Right lobe of liver (tissue), 6 donors: ENCODE measurements around the gene GLCE. TPM values are rescaled to one million over a fixed set of nuclear protein-coding genes. Genes with fewer than 3 reads are reported as not detected.

ENCODE experiments used
- ATAC-seq, 4 donors: fragments of 200-7000 bp; cut with Tn5 transposase; one replicate each; pipeline ENCODE4 v1.9.1; 2020; ENCODE audit warnings: mild to moderate bottlenecking in 4 of 4, moderate library complexity in 4 of 4
- DNase-seq, 3 donors: peaks; one replicate each; pipeline ENCODE4 v3.0.0-alpha.2; 2020
- H3K27ac ChIP-seq, 3 donors: fragments of 200-600 bp; one replicate each; pipeline ENCODE4 v1.8.0; 2022
- H3K27me3 ChIP-seq, 2 donors: fragments of 200-600 bp; one replicate each; pipeline ENCODE4 v1.8.0; 2022
- H3K36me3 ChIP-seq, 4 donors: fragments of 200-600 bp; sonication (generic) in 1 of 4; one replicate each; pipeline versions ENCODE4 v1.5.1 to v1.8.0; 2017 to 2022; ENCODE audit warnings: control low read depth in 1 of 4
- H3K4me1 ChIP-seq, 4 donors: fragments of 200-600 bp; sonication (generic) in 1 of 4; one replicate each; pipeline versions ENCODE4 v1.5.1 to v1.8.0; 2017 to 2022; ENCODE audit warnings: control low read depth in 1 of 4
- H3K4me3 ChIP-seq, 3 donors: fragments of 200-600 bp; one replicate each; pipeline ENCODE4 v1.8.0; 2022
- H3K9me3 ChIP-seq, 4 donors: fragments of 200-600 bp; sonication (generic) in 1 of 4; one replicate each; pipeline versions ENCODE4 v1.5.1 to v1.8.0; 2017 to 2022; ENCODE audit warnings: control low read depth in 1 of 4
- POLR2A ChIP-seq: fragments of 450-650 bp; IDR thresholded peaks from one replicate; pipeline ENCODE4 v1.6.1; 2017; ENCODE audit warnings: antibody characterized with exemption, mild to moderate bottlenecking
- WGBS: methylation state at CpG from one replicate; pipeline ENCODE4 v1.1.6; 2018; ENCODE audit warnings: low coverage, low lambda C conversion rate; ENCODE audit not compliant: insufficient coverage; ENCODE audit errors: missing lambda C conversion rate; 5-methylcytosine and 5-hydroxymethylcytosine counted together
- intact Hi-C, 2 donors: fragments of 100-400 bp; cut with DNase I; formaldehyde crosslinking; loops; one replicate each; pipeline versions ENCODE4 v1.11.2 to v1.14.1; 2022
- total RNA-seq, 6 experiments: library from RNA; depleted of rRNA in 2 of 6; stranded (reverse); fragments of >200 nt in 2 of 6; fragmentation: NEBNext Ultra II Directional in 3 of 6; extraction: Animal tissue kit (Norgen Biotek cat#: 25700) in 3 of 6; gene quantifications; one replicate each; pipeline versions ENCODE4 v1.1.0 to v1.2.4, GENCODE V29; 2016 to 2023
- TF ChIP-seq, protein P1 (sequence below), 4 donors: fragments of 200-600 bp in 3 of 4; fragments of 450-650 bp in 1 of 4; IDR thresholded peaks; one replicate each; pipeline versions ENCODE4 v1.5.1 to v1.8.0; 2016 to 2022; ENCODE audit warnings: antibody characterized with exemption in 4 of 4, mild to moderate bottlenecking in 2 of 4
- donor health status: DM: no; HTN: yes; CAD: no.
- donor health status: DM: no; HTN: no; CAD: no.
- donor health status: DM: no; HTN: no; CAD: no.
- donor health status: DM: no; HTN: yes; CAD: no.
- donor health status: DM: no; HTN: yes; CAD: no.

The GLCE gene
- total RNA-seq, 6 experiments from 2014 or later = 8.1 to 23.5 (median 15.4) TPM

DNA sequence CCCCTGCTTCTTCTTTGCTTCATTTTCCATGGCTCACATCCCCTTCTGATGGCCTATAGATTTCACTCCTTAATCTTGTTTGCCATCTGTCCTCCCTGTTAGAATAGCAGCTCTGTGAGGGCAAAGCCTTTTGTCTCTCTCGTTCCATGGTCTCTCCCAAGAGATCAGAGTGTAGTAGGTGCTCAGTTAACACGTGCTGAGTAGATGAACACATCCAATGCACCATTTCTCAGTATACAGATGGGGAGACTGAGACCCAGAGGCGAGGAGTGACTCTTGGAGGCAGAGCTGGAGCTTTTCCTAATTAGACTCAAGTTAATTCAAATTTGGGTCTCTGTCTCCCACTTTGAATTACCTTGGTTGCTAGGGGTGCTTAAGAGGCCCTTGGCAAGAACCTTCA is 142.5 kb downstream of the GLCE start:
- WGBS = 52% methylated on average over 3 of the region's 3 CpGs
- no peak overlapping the region for H3K4me3 ChIP-seq
- H3K27me3 ChIP-seq = peaks cover 0 to 8% of the 10 kb centered on the region in 2 donors
- no peaks in the 10 kb centered on the region for H3K9me3 ChIP-seq
- peaks cover 0 to 16% (median 0%) of the 10 kb centered on the region in 4 donors for H3K4me1 ChIP-seq
- no peak for ATAC-seq
- no peaks in the 10 kb centered on the region for H3K36me3 ChIP-seq
- no peak overlapping the region for H3K27ac ChIP-seq
- DNase-seq = no peak
- intact Hi-C loops = no loop called here
- TF ChIP-seq, protein P1, sequence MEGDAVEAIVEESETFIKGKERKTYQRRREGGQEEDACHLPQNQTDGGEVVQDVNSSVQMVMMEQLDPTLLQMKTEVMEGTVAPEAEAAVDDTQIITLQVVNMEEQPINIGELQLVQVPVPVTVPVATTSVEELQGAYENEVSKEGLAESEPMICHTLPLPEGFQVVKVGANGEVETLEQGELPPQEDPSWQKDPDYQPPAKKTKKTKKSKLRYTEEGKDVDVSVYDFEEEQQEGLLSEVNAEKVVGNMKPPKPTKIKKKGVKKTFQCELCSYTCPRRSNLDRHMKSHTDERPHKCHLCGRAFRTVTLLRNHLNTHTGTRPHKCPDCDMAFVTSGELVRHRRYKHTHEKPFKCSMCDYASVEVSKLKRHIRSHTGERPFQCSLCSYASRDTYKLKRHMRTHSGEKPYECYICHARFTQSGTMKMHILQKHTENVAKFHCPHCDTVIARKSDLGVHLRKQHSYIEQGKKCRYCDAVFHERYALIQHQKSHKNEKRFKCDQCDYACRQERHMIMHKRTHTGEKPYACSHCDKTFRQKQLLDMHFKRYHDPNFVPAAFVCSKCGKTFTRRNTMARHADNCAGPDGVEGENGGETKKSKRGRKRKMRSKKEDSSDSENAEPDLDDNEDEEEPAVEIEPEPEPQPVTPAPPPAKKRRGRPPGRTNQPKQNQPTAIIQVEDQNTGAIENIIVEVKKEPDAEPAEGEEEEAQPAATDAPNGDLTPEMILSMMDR (IDR thresholded peaks at IDR 0.05) = no peak
- TF ChIP-seq POLR2A = no peak

- H3K4me3 ChIP-seq = no peak overlapping the region
- no peak for DNase-seq
- TF ChIP-seq, protein P1 (IDR thresholded peaks at IDR 0.05) = peak in 1 of 4 donors; percentile 13
- TF ChIP-seq POLR2A = no peak
- 65% methylated on average over 3 of the region's 6 CpGs for WGBS
- no peaks in the 10 kb centered on the region for H3K9me3 ChIP-seq
- H3K36me3 ChIP-seq = no peaks in the 10 kb centered on the region
- peaks cover 0 to 16% (median 0%) of the 10 kb centered on the region in 4 donors for H3K4me1 ChIP-seq
- H3K27ac ChIP-seq = no peak overlapping the region
- H3K27me3 ChIP-seq = peaks cover 0 to 8% of the 10 kb centered on the region in 2 donors
- no peak for ATAC-seq
- intact Hi-C loops = no loop called here
Observed at GRCh38 chr15:69303337-69304181, 143.1 kb downstream of the GLCE start.

DNA sequence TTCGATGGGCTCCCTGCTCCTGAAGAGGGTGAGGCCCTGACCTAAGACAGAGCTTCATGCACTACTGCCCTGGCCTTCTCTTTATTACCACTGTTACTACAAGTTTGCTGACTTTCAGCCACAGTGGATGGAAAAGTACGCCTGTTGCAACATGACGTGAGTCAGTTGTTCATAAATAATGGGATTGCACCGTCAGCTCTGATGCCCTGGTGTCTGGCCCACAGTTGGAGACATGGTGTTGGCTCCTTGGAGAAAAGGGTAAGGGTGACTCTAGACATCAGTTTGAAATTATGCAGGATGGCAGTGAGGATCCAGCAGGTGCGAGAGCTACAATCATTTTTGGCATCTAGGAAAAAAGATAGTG is 143.7 kb downstream of the GLCE start:
- 43% methylated on average over 4 of the region's 5 CpGs for WGBS
- TF ChIP-seq POLR2A = no peak
- TF ChIP-seq, protein P1 (IDR thresholded peaks at IDR 0.05) = no peak
- Histone ChIP-seq H3K4me3 (no peak overlapping the region), H3K27me3 (peaks cover 0 to 6% of the 10 kb centered on the region in 2 donors), H3K4me1 (peaks cover 0 to 13% (median 0%) of the 10 kb centered on the region in 4 donors), H3K36me3 (no peaks in the 10 kb centered on the region), H3K27ac (no peak overlapping the region), H3K9me3 (no peaks in the 10 kb centered on the region)
- ATAC-seq (peak in 1 of 4 donors; percentile 46), DNase-seq (no peak)
- intact Hi-C loops = no loop called here

DNA sequence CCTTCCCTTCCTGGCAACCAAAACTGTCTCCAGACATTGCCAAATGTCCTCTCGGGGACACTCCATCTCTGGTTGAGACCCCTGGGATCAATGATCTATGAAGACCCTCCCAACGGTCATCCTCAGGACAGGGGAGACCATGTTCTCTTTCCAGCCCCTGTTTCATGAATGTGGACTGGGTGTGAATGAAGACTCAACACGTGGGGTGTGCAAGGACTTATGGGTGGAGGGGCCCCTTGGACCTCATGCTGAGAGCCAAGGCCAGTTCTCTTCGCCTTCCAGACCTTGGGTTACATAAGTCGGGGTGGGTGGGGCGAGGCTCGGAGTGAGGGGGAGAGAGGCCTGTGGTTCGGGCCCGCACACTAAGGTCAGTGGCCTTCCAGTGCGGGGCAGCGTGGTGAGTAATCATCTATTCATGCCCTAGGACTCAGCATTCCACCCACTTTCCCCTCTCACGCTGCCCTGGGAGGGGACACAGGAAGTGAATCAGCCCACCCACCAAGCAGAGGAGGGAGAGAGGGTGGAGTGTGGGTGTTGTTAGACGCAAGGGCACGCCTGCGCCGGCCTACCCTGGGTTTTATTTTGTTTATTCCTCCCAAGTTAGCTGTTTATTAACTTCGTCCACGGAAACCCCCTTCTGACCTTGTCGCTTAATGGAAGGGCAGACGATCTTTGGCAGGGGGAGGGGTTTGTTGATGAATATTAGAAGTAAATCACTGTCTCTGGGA is 144.9 kb downstream of the GLCE start:
- H3K4me3 ChIP-seq = no peak overlapping the region

More for the DNA sequence above, 144.9 kb downstream of the GLCE start:
- peak overlapping the region in 1 of 3 donors; percentile 22 for H3K27ac ChIP-seq
- no peaks in the 10 kb centered on the region for H3K27me3 ChIP-seq
- peak in 1 of 3 donors; percentile 70 for DNase-seq
- intact Hi-C loops = no loop called here
- 37% methylated on average over 10 of the region's 20 CpGs for WGBS
- TF ChIP-seq, protein P1 (IDR thresholded peaks at IDR 0.05) = no peak
- TF ChIP-seq POLR2A = no peak
- peaks cover 0 to 11% (median 0%) of the 10 kb centered on the region in 4 donors for H3K4me1 ChIP-seq
- H3K36me3 ChIP-seq = no peaks in the 10 kb centered on the region
- peak; percentile 53 to 90 (median 71) for ATAC-seq
- no peaks in the 10 kb centered on the region for H3K9me3 ChIP-seq
